ENCODE data around the gene ERBB4.

DNA sequence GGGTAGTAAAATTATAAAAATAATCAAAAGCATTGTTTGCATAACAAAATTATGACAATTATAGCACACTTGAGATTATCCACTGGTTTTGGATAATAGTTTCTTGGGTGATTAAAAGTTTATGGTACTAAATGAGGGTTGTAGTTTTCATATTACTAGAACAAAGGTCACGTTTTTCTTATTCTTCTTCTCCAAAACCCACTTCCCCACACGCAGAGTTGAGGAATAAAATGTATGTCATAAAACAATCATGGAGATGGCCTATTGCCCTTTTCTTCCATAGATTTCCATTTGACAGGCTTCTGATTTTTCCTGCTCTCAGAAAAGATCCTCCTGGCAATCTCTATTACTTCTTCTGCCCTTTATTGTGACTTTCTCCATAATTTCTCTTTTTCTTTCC, 863.9 kb downstream of the ERBB4 start:
- TF ChIP-seq ARNTL (CRISPR knock-in tag; IDR thresholded peaks at IDR 0.05; ENCODE audit: borderline replicate concordance, low read depth) (no peak), ZNF70 (CRISPR knock-in tag; IDR thresholded peaks at IDR 0.05) (no peak), SNAI2 (CRISPR knock-in tag; IDR thresholded peaks at IDR 0.05) (no peak), OSR1 (CRISPR knock-in tag; IDR thresholded peaks at IDR 0.05) (no peak), TOX (CRISPR knock-in tag; IDR thresholded peaks at IDR 0.05; ENCODE audit: borderline replicate concordance) (no peak), CSDC2 (CRISPR knock-in tag; IDR thresholded peaks at IDR 0.05) (no peak), ZFP30 (CRISPR knock-in tag; IDR thresholded peaks at IDR 0.05) (no peak), ZNF565 (CRISPR knock-in tag; conservative IDR thresholded peaks at IDR 0.05; ENCODE audit: low read depth) (no peak), RARB (CRISPR knock-in tag; IDR thresholded peaks at IDR 0.05) (no peak)
- TF ChIP-seq, protein P1, sequence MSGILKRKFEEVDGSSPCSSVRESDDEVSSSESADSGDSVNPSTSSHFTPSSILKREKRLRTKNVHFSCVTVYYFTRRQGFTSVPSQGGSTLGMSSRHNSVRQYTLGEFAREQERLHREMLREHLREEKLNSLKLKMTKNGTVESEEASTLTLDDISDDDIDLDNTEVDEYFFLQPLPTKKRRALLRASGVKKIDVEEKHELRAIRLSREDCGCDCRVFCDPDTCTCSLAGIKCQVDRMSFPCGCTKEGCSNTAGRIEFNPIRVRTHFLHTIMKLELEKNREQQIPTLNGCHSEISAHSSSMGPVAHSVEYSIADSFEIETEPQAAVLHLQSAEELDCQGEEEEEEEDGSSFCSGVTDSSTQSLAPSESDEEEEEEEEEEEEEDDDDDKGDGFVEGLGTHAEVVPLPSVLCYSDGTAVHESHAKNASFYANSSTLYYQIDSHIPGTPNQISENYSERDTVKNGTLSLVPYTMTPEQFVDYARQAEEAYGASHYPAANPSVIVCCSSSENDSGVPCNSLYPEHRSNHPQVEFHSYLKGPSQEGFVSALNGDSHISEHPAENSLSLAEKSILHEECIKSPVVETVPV (CRISPR knock-in tag; IDR thresholded peaks at IDR 0.05): no peak
- TF ChIP-seq, protein P2, sequence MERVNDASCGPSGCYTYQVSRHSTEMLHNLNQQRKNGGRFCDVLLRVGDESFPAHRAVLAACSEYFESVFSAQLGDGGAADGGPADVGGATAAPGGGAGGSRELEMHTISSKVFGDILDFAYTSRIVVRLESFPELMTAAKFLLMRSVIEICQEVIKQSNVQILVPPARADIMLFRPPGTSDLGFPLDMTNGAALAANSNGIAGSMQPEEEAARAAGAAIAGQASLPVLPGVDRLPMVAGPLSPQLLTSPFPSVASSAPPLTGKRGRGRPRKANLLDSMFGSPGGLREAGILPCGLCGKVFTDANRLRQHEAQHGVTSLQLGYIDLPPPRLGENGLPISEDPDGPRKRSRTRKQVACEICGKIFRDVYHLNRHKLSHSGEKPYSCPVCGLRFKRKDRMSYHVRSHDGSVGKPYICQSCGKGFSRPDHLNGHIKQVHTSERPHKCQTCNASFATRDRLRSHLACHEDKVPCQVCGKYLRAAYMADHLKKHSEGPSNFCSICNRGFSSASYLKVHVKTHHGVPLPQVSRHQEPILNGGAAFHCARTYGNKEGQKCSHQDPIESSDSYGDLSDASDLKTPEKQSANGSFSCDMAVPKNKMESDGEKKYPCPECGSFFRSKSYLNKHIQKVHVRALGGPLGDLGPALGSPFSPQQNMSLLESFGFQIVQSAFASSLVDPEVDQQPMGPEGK (CRISPR knock-in tag; IDR thresholded peaks at IDR 0.05; ENCODE audit: borderline replicate concordance): no peak

All from SK-N-SH treated with all-trans-retinoic acid at 6 μM for 48 hours (cell line).